GM19023 (cell line): ENCODE measurements around the gene MRPL43.

Source experiments
- ATAC-seq: cut with Tn5 transposase; IDR thresholded peaks from one replicate; pipeline ENCODE4 v1.9.1; 2021; ENCODE audit warnings: mild to moderate bottlenecking, moderate library complexity; ENCODE audit not compliant: unreplicated experiment

Gene MRPL43

DNA sequence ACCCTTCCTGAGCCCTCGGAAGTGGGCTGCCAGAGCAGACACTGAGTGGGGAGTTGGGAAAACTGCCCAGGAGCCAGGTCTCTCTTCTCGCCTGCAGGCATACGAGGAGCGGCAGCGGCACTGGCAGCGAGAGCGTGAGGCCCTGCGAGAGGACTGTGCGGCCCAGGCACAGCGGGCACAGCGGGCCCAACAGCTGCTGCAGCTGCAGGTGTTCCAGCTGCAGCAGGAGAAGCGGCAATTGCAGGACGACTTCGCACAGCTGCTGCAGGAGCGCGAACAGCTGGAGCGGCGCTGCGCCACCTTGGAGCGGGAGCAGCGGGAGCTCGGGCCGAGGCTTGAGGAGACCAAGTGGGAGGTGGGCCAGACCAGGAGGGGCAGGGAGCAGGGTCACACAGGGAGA lies 18.1 kb upstream of the MRPL43 start:
- ATAC-seq: no peak

GRCh38 chr10:101003639-101004206 lies 16.4 kb upstream of the MRPL43 start:
- no peak for ATAC-seq

DNA sequence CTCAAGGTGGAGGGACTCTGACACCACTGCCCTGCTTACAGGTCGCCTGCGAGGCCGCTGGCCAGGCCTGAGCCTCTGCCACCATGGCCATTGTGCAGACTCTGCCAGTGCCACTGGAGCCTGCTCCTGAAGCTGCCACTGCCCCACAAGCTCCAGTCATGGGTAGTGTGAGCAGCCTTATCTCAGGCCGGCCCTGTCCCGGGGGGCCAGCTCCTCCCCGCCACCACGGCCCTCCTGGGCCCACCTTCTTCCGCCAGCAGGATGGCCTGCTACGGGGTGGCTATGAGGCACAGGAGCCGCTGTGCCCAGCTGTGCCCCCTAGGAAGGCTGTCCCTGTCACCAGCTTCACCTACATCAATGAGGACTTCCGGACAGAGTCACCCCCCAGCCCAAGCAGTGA lies 15.2 kb upstream of the MRPL43 start:
- ATAC-seq: no peak

DNA sequence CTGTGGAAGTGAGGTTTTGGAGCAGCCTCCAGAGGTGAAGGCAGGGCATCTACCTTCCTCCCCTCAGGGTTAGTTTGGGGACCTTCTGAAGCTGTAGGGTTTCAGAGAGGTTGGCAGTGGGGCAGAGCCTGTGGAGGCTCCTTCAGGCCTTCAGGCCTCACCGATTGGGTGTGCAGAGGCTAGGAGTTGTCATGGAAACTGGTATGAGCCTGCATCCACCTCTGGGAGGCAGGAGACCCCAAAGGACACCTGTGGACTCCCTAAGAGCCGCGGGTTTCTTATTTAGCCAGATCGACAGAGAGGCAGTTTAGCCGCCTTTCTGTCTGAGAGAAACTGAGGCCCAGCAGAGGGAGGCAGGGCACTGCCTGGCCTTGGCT lies 14.3 kb upstream of the MRPL43 start:
- ATAC-seq: no peak

DNA sequence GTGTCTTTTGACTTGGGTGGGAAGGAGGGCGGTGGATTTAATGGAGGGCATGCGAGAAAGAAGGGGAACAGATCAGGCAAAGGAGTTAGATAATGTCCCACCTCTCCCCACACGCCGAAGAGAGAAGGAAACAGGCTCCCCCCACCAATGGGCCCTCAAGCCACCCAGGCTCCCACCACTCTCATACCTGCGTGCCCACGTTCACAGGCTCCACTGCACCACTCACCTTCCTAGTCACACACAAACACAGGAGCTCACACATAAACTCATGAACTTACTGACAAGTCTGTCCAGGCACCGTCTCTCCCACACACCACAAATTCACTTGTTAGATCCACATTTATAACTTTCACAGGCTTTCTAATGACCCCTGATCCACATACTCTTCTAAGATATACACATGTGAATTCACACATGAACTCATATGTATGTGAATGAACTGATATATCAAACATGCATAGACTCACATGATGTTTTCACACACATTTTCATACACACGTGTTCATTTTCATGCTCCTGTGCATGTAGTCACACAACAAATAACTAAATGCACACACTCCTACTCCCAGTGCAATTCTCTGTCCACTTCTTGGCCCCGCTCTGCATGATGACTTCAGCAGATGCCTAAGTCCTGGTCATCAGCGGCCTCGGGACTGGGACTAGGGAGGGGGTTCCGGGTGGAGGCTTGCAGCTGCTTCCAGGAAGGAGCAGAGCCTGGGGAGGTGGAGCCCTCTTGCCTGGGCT lies 13.8 kb upstream of the MRPL43 start:
- no peak for ATAC-seq

DNA sequence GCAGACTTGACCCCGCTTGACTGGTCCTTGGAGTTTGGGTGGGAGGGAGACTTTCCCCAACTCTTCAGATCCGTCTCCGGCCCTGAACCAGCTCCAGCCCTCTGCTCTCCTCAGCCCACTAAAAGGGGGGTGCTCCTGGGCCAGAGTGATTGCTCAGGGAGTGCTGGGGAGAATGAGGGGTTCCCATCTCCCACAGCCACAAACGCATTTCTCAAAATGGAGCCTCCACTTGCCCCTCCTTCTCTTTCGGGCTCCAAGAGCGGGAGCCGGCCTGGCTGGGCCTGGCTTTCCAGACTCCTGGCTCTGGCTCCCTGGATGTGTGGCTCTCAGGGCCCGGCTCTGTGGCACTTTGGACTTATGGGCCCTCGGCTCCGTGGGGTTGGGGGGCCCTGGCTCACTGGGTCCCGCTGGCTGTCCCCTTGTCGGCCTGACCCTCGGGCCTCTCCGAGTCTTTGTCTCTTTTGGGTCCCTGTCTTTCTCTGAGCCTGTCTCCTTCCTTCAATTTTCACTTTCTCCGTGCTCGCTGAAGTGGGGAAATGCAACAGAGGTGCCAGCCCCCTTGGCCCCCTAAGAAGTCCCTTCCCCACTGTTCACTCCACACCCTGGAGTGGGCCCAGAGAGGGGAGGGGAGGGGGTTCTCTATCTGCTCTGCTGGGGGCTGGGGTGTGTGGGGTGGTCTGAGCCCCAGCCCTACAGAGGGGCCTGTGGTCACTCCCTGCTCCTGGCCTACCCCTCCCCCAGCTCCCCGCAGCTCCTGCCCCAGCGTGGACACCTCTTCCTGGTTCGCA lies 13.0 kb upstream of the MRPL43 start:
- no peak for ATAC-seq

- ATAC-seq: no peak
Measured at GRCh38 chr10:100999742-101000126, 12.4 kb upstream of the MRPL43 start, which contains the start of gene LZTS2. Gene LZTS2, plus strand, starts transcription at chr10:100999808. Its CDS starts 2,731 bp downstream, at chr10:101002539.

- peak; percentile 43 for ATAC-seq
Measured at GRCh38 chr10:100998991-100999741, 11.9 kb upstream of the MRPL43 start.

- peak; percentile 35 for ATAC-seq
Measured at GRCh38 chr10:100998183-100998990, 11.1 kb upstream of the MRPL43 start.

DNA sequence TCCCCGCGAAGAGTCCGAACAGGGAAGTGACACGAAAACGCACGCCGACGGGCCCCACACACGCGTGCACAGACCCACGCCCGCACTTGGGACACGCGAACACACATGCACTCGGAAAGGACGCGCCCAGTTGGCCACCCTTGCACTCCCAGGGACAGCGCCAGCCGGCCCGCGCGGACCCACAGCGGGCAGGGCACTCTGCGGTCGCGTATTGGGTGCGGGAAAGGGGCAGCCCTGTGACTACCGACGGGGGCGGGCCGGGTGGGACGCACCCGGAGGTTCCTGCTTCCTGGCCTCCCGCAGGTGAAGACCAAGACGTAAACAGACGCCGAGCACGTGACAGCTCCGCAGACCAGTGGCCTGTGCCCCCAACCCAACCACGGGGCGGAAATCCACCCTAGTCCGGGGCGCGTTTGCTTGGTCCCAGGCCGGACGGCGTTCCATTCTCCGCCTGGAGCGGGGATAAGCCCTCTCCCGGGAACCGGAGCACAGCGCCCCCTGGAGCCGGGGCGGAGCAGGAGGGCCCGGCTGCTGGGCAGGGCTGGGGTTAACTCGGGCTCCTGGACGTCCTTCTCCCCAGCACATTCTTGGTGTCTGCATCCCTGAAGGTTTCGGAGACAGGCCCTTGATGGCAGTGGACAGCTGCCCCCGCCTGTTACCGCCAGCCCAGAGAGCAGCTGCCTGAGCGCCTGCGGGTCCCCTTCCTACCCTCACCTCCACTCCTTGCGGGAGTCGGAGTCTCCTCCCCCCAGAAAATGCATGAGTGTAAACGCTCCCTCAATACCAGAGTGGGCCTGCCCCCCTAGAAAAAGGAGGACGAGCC lies 10.3 kb upstream of the MRPL43 start:
- peak; percentile 41 for ATAC-seq

GRCh38 chr10:100996678-100997359 lies 9.5 kb upstream of the MRPL43 start:
- ATAC-seq: peak; percentile 21

DNA sequence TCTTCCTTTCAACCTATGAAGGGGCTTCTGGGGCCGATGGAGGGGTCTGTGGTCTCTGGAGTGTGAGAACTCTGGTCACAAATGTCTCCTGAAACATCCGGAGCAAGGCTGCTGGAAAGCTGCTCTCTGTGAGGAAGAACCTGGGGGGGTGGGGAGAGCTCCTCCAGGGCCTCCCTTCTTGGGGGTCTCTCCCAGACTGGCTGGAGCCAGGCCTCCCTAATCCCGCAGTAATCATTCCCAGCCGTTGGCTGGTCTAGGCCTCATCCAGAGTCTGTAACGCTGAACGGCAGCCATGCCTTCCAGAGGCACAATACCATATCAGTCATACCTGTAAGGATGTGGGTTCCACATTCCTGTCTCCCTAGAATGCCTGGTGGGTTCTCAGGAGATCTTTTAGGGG lies 7.9 kb upstream of the MRPL43 start:
- ATAC-seq: no peak

DNA sequence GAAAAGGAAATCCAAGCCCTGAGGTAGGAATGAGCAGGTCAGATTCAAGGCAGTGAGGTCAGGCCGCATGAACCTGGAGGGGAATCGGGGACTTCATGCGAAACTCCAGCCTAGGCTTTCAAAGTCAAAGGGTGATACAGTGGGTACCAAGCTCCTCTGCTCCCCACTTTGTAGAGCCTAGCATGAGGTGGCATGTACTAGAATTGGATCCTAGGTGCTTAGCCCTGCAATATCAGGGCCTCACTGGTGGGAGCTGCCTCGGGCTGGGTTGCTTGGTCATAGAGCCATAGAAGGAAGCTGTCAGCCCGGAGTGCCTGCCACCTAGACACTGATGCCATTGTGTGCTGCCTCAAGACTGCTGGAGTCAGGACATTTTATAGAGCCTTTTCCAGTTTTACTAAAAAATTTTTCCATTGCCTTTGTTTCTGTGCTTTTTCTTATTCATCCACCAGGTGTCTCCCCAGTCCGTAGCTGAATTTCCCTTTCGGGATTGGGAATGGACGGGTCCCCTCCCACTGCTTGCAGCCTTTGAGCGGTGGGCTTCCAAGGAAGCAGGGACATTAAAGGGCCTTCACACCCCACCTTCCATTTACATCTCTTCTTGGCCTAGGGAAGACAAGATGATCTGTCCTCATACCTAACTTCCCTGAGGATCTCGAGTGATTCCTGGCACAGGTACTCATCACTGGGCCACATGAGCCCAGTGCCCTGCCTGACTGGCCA lies 6.8 kb upstream of the MRPL43 start:
- no peak for ATAC-seq

GRCh38 chr10:100989088-100989487 lies 1.8 kb upstream of the MRPL43 start:
- ATAC-seq: no peak

DNA sequence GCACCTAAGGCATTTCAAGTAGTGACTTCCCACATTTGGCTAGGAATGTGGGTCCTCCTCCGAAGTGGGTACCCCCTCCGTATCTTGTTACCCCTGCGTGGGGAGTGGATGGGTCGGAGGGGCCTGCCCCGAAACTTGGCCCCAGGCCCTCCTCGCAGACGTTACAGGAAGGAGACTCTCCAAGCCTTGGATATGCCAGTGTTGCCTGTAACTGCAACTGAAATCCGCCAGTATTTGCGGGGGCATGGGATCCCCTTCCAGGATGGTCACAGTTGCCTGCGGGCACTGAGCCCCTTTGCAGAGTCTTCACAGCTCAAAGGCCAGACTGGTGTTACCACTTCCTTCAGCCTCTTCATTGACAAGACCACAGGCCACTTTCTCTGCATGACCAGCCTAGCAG lies 869 bp upstream of the MRPL43 start:
- ATAC-seq: no peak

GRCh38 chr10:100987685-100988049 lies 370 bp upstream of the MRPL43 start:
- no peak for ATAC-seq

- ATAC-seq: no peak
Measured at GRCh38 chr10:100986623-100986951, 710 bp downstream of the MRPL43 start.

DNA sequence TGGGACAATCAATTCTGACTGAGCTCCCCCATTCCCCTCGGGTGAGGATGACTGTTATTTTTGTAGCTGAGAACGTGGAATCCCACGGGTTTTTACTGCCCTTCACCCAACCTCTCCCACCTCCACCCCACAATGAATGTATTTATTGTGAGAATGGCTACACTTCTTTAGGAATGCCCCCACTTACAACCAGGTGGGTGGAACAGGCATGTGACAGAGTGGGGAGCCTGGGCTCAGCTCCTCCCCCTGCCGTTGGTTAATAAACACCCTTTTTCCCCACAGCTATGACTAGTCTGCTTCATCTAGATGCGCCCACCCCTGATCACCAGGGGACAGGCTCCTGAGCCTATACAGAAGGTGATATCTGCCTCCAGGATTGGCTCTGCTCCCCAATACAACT lies 2.0 kb downstream of the MRPL43 start:
- ATAC-seq: no peak
